Smooth muscle cell (in vitro differentiated cells): Measurements from ENCODE around the gene AEN. TPM values are rescaled to one million over a fixed set of nuclear protein-coding genes. Genes with fewer than 3 reads are reported as not detected.

Experiments
- DNase-seq: peaks from one replicate; lab custom pipeline; 2025; ENCODE audit not compliant: unreplicated experiment; lab: John Stamatoyannopoulos, UW
- H2AFZ ChIP-seq: fragments of 200-600 bp; sonication (generic); 2 replicates; pipeline ENCODE4 v1.6.0; 2016; ENCODE audit warnings: antibody characterized with exemption, low read depth, mild to moderate bottlenecking
- H3F3A ChIP-seq: fragments of 200-600 bp; sonication (generic); 2 replicates; pipeline ENCODE4 v1.6.0; 2017; ENCODE audit warnings: antibody characterized with exemption, low read depth
- H3K27ac ChIP-seq: fragments of 200-600 bp; sonication (generic); 2 replicates; pipeline ENCODE4 v1.5.1; 2016; ENCODE audit warnings: low read depth, mild to moderate bottlenecking
- H3K27me3 ChIP-seq: fragments of 200-600 bp; sonication (generic); 2 replicates; pipeline ENCODE4 v1.6.1; 2016; ENCODE audit warnings: low read depth, mild to moderate bottlenecking
- H3K36me3 ChIP-seq: fragments of 200-600 bp; sonication (generic); 2 replicates; pipeline ENCODE4 v1.5.1; 2016; ENCODE audit warnings: low read depth
- H3K4me1 ChIP-seq: fragments of 200-600 bp; sonication (generic); 2 replicates; pipeline ENCODE4 v1.5.1; 2016; ENCODE audit warnings: low read depth
- H3K4me2 ChIP-seq: fragments of 200-600 bp; sonication (generic); 2 replicates; pipeline ENCODE4 v1.6.0; 2016; ENCODE audit warnings: mild to moderate bottlenecking
- H3K4me3 ChIP-seq: fragments of 200-600 bp; sonication (generic); 2 replicates; pipeline ENCODE4 v1.5.1; 2016; ENCODE audit warnings: mild to moderate bottlenecking
- H3K79me2 ChIP-seq: fragments of 200-600 bp; sonication (generic); 2 replicates; pipeline ENCODE4 v1.6.0; 2016; ENCODE audit warnings: low read depth, mild to moderate bottlenecking
- H3K9ac ChIP-seq: fragments of 200-600 bp; sonication (generic); 2 replicates; pipeline ENCODE4 v1.6.0; 2016; ENCODE audit warnings: low read depth
- H3K9me3 ChIP-seq: fragments of 200-600 bp; sonication (generic); replicated peaks from 2 replicates; pipeline ENCODE4 v1.5.1; 2016; ENCODE audit warnings: low read depth
- H4K20me1 ChIP-seq: fragments of 200-600 bp; sonication (generic); 2 replicates; pipeline ENCODE4 v1.6.0; 2016; ENCODE audit warnings: low read depth
- CTCF ChIP-seq: fragments of 200-600 bp; sonication (generic); IDR thresholded peaks from 2 replicates; pipeline ENCODE4 v1.5.1; 2017; ENCODE audit warnings: borderline replicate concordance, mild to moderate bottlenecking, antibody characterized with exemption; ENCODE audit not compliant: insufficient read depth, poor library complexity, severe bottlenecking
- WGBS: methylation state at CpG from one replicate; pipeline ENCODE4 v1.1.7; 2016; ENCODE audit warnings: low lambda C conversion rate; 5-methylcytosine and 5-hydroxymethylcytosine counted together
- polyA plus RNA-seq: library from polyadenylated mRNA; unstranded; fragments of >200 nt; fragmentation: Nextera tagmentation; extraction: Ambion mirVana; gene quantifications from 2 replicates; pipeline ENCODE4 v1.2.1, GENCODE V29; 2016
- total RNA-seq: library from RNA; depleted of rRNA; stranded (reverse); fragments of >200 nt; gene quantifications from 2 replicates; pipeline ENCODE4 v1.2.3, GENCODE V29; 2014

AEN gene
- total and polyA plus RNA-seq, 2 experiments from 2014 or later = 44.5 to 57.6 TPM

DNA sequence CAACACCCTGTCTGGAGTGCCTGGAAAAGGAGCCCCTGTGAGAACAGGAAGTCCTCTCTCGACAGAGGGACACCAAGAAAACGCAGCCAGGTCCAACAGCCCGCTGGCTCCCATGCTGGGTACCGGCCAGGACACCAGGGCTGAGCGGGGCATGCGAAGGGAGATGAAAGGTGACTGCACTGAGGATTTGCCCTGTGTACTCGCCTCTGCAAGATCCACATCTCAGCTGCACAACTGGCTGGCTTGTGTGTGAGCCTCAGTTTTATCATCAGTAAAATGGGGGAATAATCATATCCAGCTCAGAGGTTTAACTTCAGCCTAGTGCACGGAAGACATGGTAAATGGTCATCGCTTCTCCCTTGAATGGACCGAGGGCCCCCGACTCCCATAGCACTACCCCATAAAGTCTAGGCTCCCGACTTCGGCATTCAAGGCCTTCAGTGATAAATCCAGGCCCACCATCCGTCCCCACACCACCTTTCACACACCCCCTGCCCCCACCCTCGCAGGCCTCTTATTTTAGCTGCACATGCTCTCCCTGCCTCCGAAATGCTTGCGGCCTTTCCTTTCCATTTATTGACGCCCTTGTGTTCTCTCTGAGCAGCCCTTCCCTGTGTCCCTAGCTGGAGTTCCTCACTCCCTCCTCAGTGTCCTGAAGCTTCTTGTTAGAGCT lies 33.4 kb downstream of the AEN start:
- Histone ChIP-seq H3K9ac (no peak overlapping the region), H4K20me1 (no peaks in the 10 kb centered on the region), H3K27me3 (no peaks in the 10 kb centered on the region), H3K79me2 (no peaks in the 10 kb centered on the region), H3F3A (no peaks in the 10 kb centered on the region), H3K4me1 (no peaks in the 10 kb centered on the region), H3K4me3 (no peak overlapping the region), H3K4me2 (no peak overlapping the region), H3K27ac (no peak overlapping the region), H2AFZ (no peak overlapping the region), H3K9me3 (no peaks in the 10 kb centered on the region), H3K36me3 (no peaks in the 10 kb centered on the region)
- DNase-seq = no peak
- WGBS = 93% methylated on average over 18 of the region's 18 CpGs
- no peak for TF ChIP-seq CTCF

- TF ChIP-seq CTCF = no peak
- no peaks in the 10 kb centered on the region for H3K9me3 ChIP-seq
- no peaks in the 10 kb centered on the region for H3K36me3 ChIP-seq
- no peak overlapping the region for H3K27ac ChIP-seq
- H2AFZ ChIP-seq = no peak overlapping the region
- 94% methylated on average over 14 of the region's 14 CpGs for WGBS
- H3K4me2 ChIP-seq = no peak overlapping the region
- no peaks in the 10 kb centered on the region for H3K79me2 ChIP-seq
- no peaks in the 10 kb centered on the region for H3K27me3 ChIP-seq
- no peak for DNase-seq
- H3K9ac ChIP-seq = no peak overlapping the region
- no peak overlapping the region for H3K4me3 ChIP-seq
- no peaks in the 10 kb centered on the region for H3F3A ChIP-seq
- no peaks in the 10 kb centered on the region for H3K4me1 ChIP-seq
- no peaks in the 10 kb centered on the region for H4K20me1 ChIP-seq
These were observed 34.0 kb downstream of the AEN start for GRCh38 chr15:88655103-88655553.

- Histone ChIP-seq H3K9ac (no peak overlapping the region), H3K9me3 (no peaks in the 10 kb centered on the region), H3K27ac (no peak overlapping the region), H3K79me2 (no peaks in the 10 kb centered on the region), H4K20me1 (no peaks in the 10 kb centered on the region), H3F3A (no peaks in the 10 kb centered on the region), H3K4me3 (no peak overlapping the region), H3K36me3 (no peaks in the 10 kb centered on the region), H2AFZ (no peak overlapping the region), H3K27me3 (no peaks in the 10 kb centered on the region), H3K4me2 (no peak overlapping the region), H3K4me1 (no peaks in the 10 kb centered on the region)
- 87% methylated on average over 8 of the region's 8 CpGs for WGBS
- DNase-seq = no peak
- TF ChIP-seq CTCF = no peak
These were observed 34.8 kb downstream of the AEN start for GRCh38 chr15:88655800-88656488.
